ENCODE measurements around the gene PYGO2.

DNA sequence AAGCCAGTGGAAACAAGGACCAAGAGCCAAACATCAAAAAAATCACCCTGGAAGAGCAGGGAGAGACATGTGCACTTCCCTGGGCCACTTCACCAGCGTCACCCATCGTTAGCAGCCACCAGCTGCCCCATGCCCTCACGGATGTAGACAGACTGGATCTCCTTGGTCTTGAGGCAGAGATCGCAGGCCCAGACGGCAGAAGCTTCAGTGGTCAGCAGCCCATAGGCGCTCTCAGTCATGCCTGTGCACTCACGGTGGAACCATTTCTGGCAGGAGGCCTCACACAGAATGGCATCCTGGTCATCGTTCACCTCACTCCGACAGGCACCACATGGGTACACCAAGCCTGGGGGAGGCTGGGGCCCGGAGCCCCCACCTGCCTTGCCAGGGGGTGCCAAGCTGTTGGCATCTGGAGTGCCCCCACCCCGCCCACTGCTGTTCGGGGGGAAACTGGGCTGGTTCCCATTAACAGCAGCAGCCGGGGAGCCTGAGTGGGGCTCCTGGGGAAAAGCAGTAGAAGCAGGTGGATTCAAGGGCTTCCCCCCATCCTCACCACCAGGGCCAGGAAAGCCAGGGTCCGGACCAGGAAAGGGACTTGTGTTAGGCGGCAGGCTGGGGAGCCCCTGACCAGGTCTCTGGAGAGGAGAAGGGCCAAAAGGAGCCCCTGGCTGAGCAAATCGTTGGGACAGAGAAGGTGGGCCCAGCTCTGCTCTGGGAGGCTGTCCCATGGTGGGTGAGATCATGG, 2.7 kb downstream of the PYGO2 start:
- TF ChIP-seq, protein P1, sequence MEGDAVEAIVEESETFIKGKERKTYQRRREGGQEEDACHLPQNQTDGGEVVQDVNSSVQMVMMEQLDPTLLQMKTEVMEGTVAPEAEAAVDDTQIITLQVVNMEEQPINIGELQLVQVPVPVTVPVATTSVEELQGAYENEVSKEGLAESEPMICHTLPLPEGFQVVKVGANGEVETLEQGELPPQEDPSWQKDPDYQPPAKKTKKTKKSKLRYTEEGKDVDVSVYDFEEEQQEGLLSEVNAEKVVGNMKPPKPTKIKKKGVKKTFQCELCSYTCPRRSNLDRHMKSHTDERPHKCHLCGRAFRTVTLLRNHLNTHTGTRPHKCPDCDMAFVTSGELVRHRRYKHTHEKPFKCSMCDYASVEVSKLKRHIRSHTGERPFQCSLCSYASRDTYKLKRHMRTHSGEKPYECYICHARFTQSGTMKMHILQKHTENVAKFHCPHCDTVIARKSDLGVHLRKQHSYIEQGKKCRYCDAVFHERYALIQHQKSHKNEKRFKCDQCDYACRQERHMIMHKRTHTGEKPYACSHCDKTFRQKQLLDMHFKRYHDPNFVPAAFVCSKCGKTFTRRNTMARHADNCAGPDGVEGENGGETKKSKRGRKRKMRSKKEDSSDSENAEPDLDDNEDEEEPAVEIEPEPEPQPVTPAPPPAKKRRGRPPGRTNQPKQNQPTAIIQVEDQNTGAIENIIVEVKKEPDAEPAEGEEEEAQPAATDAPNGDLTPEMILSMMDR (IDR thresholded peaks at IDR 0.05; ENCODE audit: low read depth, low read length): no peak
- no peak for TF ChIP-seq POLR2A (IDR thresholded peaks at IDR 0.05; ENCODE audit: extremely low read depth, insufficient read length)
